ENCODE results near the gene C4BPA.

The C4BPA gene

DNA sequence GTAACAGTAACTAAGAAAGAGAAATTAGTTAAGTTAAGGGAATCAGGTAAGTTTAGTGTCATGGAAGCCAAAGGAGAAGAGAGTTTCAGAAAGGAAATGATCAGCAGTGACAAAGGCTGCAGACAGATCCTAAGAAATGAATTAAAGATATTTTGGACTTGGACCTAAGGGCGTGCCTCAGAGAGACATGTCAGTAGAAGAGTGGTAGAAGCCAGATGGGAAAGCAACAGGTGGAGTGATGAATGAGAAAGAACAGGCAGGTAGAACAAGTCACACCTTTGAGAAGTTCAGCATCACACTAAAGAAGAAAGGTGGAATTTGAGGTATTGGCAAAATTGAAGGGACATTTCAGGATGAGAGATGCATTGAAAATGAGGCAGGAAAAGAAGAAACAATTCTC, 1.4 kb upstream of the C4BPA start:
- no peak for TF ChIP-seq MAX (IDR thresholded peaks at IDR 0.05)
- TF ChIP-seq NFIC (IDR thresholded peaks at IDR 0.05), result no peak
- no peak for TF ChIP-seq ZBTB7A (IDR thresholded peaks at IDR 0.05; ENCODE audit: low read depth)
- no peak for TF ChIP-seq TAF1 (IDR thresholded peaks at IDR 0.05; ENCODE audit: low read depth)
- no peak for TF ChIP-seq CREB1 (IDR thresholded peaks at IDR 0.05; ENCODE audit: low read depth)
- no peak for TF ChIP-seq EP300 (IDR thresholded peaks at IDR 0.05; ENCODE audit: borderline replicate concordance)
- TF ChIP-seq, protein P1, sequence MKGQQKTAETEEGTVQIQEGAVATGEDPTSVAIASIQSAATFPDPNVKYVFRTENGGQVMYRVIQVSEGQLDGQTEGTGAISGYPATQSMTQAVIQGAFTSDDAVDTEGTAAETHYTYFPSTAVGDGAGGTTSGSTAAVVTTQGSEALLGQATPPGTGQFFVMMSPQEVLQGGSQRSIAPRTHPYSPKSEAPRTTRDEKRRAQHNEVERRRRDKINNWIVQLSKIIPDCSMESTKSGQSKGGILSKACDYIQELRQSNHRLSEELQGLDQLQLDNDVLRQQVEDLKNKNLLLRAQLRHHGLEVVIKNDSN (IDR thresholded peaks at IDR 0.05), result no peak

DNA sequence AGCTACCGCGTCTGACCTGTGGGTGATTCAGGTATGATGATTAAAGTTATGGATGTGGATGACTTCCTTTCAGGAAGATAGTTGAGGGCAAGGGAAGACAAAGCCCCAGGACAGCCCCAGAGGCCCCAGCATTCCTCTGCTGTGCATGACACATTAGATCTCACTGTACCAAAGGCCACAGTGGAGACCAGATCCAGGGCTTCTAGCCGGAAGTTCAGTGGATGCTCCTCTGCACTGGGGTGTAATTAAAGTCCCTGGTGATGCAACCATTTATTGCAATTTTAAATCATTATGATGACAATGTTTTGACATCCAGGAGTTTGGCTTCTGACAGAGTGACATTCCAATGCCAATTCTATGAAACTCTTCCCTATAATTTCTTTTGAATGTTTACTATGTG, 5.0 kb downstream of the C4BPA start:
- TF ChIP-seq CREB1 (IDR thresholded peaks at IDR 0.05; ENCODE audit: low read depth) (no peak), TCF12 (IDR thresholded peaks at IDR 0.05; ENCODE audit: low read depth) (no peak), NFIC (IDR thresholded peaks at IDR 0.05) (no peak), TEAD4 (IDR thresholded peaks at IDR 0.05) (no peak), EP300 (IDR thresholded peaks at IDR 0.05; ENCODE audit: borderline replicate concordance) (no peak), YY1 (IDR thresholded peaks at IDR 0.05; ENCODE audit: low read depth) (no peak), CEBPB (IDR thresholded peaks at IDR 0.05) (no peak), RAD21 (IDR thresholded peaks at IDR 0.05; ENCODE audit: low read depth) (no peak), MAX (IDR thresholded peaks at IDR 0.05) (no peak), ZBTB7A (IDR thresholded peaks at IDR 0.05; ENCODE audit: low read depth) (no peak), FOXM1 (IDR thresholded peaks at IDR 0.05; ENCODE audit: borderline replicate concordance, low read depth) (no peak), TAF1 (IDR thresholded peaks at IDR 0.05; ENCODE audit: low read depth) (no peak), EGR1 (IDR thresholded peaks at IDR 0.05) (no peak)
- TF ChIP-seq, protein P1 (IDR thresholded peaks at IDR 0.05), result no peak
- TF ChIP-seq, protein P2, sequence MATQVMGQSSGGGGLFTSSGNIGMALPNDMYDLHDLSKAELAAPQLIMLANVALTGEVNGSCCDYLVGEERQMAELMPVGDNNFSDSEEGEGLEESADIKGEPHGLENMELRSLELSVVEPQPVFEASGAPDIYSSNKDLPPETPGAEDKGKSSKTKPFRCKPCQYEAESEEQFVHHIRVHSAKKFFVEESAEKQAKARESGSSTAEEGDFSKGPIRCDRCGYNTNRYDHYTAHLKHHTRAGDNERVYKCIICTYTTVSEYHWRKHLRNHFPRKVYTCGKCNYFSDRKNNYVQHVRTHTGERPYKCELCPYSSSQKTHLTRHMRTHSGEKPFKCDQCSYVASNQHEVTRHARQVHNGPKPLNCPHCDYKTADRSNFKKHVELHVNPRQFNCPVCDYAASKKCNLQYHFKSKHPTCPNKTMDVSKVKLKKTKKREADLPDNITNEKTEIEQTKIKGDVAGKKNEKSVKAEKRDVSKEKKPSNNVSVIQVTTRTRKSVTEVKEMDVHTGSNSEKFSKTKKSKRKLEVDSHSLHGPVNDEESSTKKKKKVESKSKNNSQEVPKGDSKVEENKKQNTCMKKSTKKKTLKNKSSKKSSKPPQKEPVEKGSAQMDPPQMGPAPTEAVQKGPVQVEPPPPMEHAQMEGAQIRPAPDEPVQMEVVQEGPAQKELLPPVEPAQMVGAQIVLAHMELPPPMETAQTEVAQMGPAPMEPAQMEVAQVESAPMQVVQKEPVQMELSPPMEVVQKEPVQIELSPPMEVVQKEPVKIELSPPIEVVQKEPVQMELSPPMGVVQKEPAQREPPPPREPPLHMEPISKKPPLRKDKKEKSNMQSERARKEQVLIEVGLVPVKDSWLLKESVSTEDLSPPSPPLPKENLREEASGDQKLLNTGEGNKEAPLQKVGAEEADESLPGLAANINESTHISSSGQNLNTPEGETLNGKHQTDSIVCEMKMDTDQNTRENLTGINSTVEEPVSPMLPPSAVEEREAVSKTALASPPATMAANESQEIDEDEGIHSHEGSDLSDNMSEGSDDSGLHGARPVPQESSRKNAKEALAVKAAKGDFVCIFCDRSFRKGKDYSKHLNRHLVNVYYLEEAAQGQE (IDR thresholded peaks at IDR 0.05; ENCODE audit: low read depth), result no peak

DNA sequence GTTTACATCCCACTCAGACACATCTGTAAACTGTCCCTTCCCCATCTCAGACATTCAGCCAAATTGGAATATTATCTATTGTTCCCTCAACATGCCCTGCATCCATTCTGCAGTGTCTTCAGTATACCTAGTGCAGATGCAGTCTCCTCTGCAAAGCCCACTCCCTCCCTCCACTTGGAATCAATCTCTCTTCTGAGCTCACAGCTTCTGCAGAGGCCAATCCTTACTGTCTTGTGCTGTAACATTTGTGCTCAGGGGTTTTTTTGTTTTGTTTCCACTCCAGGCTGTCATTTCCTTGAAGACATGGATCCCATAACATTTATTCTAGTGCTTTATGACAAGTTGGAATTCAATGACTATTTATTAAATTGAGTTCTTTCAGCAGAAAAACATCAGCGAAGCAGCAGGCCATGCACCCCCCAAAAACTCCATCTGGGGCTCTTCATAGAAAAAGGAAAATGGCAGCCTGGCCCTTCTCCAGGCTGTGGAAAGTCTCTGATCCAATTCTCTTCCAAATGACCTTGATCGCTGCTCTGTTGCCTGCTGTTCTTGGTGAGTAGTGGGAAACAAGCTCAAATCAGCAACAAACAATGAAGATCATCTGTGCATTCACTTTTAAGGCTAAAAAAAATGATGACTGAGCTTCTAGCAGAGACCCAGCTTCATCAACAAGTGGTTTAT, 8.7 kb downstream of the C4BPA start:
- no peak for TF ChIP-seq YY1 (IDR thresholded peaks at IDR 0.05; ENCODE audit: low read depth)
- TF ChIP-seq ZBTB7A (IDR thresholded peaks at IDR 0.05; ENCODE audit: low read depth), result no peak
- TF ChIP-seq EGR1 (IDR thresholded peaks at IDR 0.05), result no peak
- TF ChIP-seq, protein P1 (IDR thresholded peaks at IDR 0.05), result no peak

- TF ChIP-seq, protein P2 (IDR thresholded peaks at IDR 0.05; ENCODE audit: low read depth), result no peak
- TF ChIP-seq EP300 (IDR thresholded peaks at IDR 0.05; ENCODE audit: borderline replicate concordance), result no peak
- no peak for TF ChIP-seq FOXM1 (IDR thresholded peaks at IDR 0.05; ENCODE audit: borderline replicate concordance, low read depth)
- no peak for TF ChIP-seq CEBPB (IDR thresholded peaks at IDR 0.05)
Measured at GRCh38 chr1:207115269-207115668, 11.2 kb downstream of the C4BPA start.

- TF ChIP-seq, protein P2 (IDR thresholded peaks at IDR 0.05; ENCODE audit: low read depth), result no peak
- TF ChIP-seq CEBPB (IDR thresholded peaks at IDR 0.05) (no peak), TCF12 (IDR thresholded peaks at IDR 0.05; ENCODE audit: low read depth) (no peak), CREB1 (IDR thresholded peaks at IDR 0.05; ENCODE audit: low read depth) (no peak), RAD21 (IDR thresholded peaks at IDR 0.05; ENCODE audit: low read depth) (no peak), EGR1 (IDR thresholded peaks at IDR 0.05) (no peak), ZBTB7A (IDR thresholded peaks at IDR 0.05; ENCODE audit: low read depth) (no peak), NFIC (IDR thresholded peaks at IDR 0.05) (no peak)
Measured at GRCh38 chr1:207124389-207124788, 20.4 kb downstream of the C4BPA start.

Measured in Ishikawa (cell line).